Natural killer cell (primary cell): ENCODE results near the gene CLEC1A. TPM values are rescaled to one million over a fixed set of nuclear protein-coding genes. Genes with fewer than 3 reads are reported as not detected.
A peak's percentile ranks its signal among the peaks of the same experiment; 100 is the strongest.
"Not testable (repeated sequence)": the region's sequence is repeated elsewhere in the genome, so short reads cannot be mapped to it uniquely, and the experiment has no call there.

Experiments
- ATAC-seq, 3 donors: fragments of 150-1000 bp in 2 of 3; fragments of 200-7000 bp in 1 of 3; cut with Tn5 transposase; 1 replicate in 1 of 3; 2 replicates in 2 of 3; pipeline ENCODE4 v1.10.0; 2021; ENCODE audit warnings: mild to moderate bottlenecking in 2 of 3, moderate library complexity in 2 of 3
- DNase-seq, 2 donors: peaks; one replicate each; pipeline versions ENCODE4 v3.0.0 to v3.0.0-alpha.2; 2013 to 2021; ENCODE audit warnings: mixed read lengths in 1 of 2
- H3K27ac ChIP-seq: one replicate; pipeline ENCODE4 v1.5.1; 2013; ENCODE audit warnings: mild to moderate bottlenecking, low read length
- H3K27me3 ChIP-seq: one replicate; pipeline ENCODE4 v1.6.1; 2013; ENCODE audit warnings: low read length; ENCODE audit not compliant: control insufficient read depth, insufficient read depth
- H3K36me3 ChIP-seq: one replicate; pipeline ENCODE4 v1.6.1; 2013; ENCODE audit warnings: low read length; ENCODE audit not compliant: control insufficient read depth, insufficient read depth
- H3K4me1 ChIP-seq: one replicate; pipeline ENCODE4 v1.6.1; 2013; ENCODE audit warnings: low read length; ENCODE audit not compliant: control insufficient read depth, insufficient read depth
- H3K4me3 ChIP-seq: one replicate; pipeline ENCODE4 v1.5.1; 2013; ENCODE audit warnings: low read length
- H3K9me3 ChIP-seq: one replicate; pipeline ENCODE4 v1.6.1; 2013; ENCODE audit warnings: low read length; ENCODE audit not compliant: control insufficient read depth, insufficient read depth
- H3K27ac Mint-ChIP-seq, 2 donors: one replicate each; pipeline ENCODE4 v1.8.0; 2022; ENCODE audit warnings: mild to moderate bottlenecking in 2 of 2, mixed read lengths in 2 of 2, moderate library complexity in 1 of 2
- H3K27me3 Mint-ChIP-seq, 2 donors: one replicate each; pipeline ENCODE4 v1.8.0; 2022; ENCODE audit warnings: low read depth in 2 of 2, mixed read lengths in 2 of 2
- H3K36me3 Mint-ChIP-seq: one replicate; pipeline ENCODE4 v1.8.0; 2022; ENCODE audit warnings: mixed read lengths
- H3K4me1 Mint-ChIP-seq, 2 donors: one replicate each; pipeline ENCODE4 v1.8.0; 2022; ENCODE audit warnings: mixed read lengths in 2 of 2
- H3K4me3 Mint-ChIP-seq: one replicate; pipeline ENCODE4 v1.8.0; 2022; ENCODE audit warnings: mild to moderate bottlenecking, moderate library complexity, mixed read lengths
- H3K9me3 Mint-ChIP-seq, 2 donors: one replicate each; pipeline ENCODE4 v1.8.0; 2022; ENCODE audit warnings: mixed read lengths in 2 of 2
- CTCF ChIP-seq: fragments of 200-600 bp; IDR thresholded peaks from one replicate; pipeline ENCODE4 v1.8.0; 2022; ENCODE audit warnings: antibody characterized with exemption
- WGBS: methylation state at CpG from one replicate; pipeline ENCODE4 v1.1.7; 2013; ENCODE audit warnings: missing lambda C conversion rate; ENCODE audit not compliant: insufficient coverage; 5-methylcytosine and 5-hydroxymethylcytosine counted together
- intact Hi-C: fragments of 100-400 bp; cut with micrococcal nuclease; formaldehyde crosslinking; loops from one replicate; pipeline ENCODE4 v1.14.2; 2022
- total RNA-seq, 4 donors: library from RNA; stranded (reverse); fragments of 120-200 nt in 1 of 4; gene quantifications; one replicate each; pipeline versions ENCODE4 v1.2.3 to v1.2.4, GENCODE V29; 2013 to 2022

Gene CLEC1A
- total RNA-seq, 3 donors from 2014 or later (not counting 1 experiment from before 2014, with no cell fraction given): not detected

- Histone ChIP-seq H3K4me1 (no peaks in the 10 kb centered on the region), H3K4me3 (no peak within 1 kb of the TSS), H3K9me3 (no peaks in the 10 kb centered on the region), H3K27ac (no peak within 1 kb of the TSS), H3K27me3 (no peaks in the 10 kb centered on the region), H3K36me3 (no peaks in the 10 kb centered on the region)
- Mint-ChIP-seq H3K27me3 (peaks cover 4 to 8% of the 10 kb centered on the region in 2 donors), H3K27ac (no peak within 1 kb of the TSS), H3K36me3 (no peaks in the 10 kb centered on the region), H3K9me3 (no peaks in the 10 kb centered on the region), H3K4me1 (no peaks in the 10 kb centered on the region), H3K4me3 (no peak within 1 kb of the TSS)
- TF ChIP-seq CTCF: no peak
- ATAC-seq: no peak
- DNase-seq: no peak
- intact Hi-C loops: no loop called here
- 92% methylated on average over 14 of the region's 14 CpGs for WGBS
These were observed 68.3 kb downstream of the CLEC1A start, which contains the start of gene CLEC9A for GRCh38 chr12:10030446-10030845. TSS of gene CLEC9A (plus strand) at chr12:10030682. CDS start at chr12:10052688, 22,006 bp downstream.

GRCh38 chr12:10027721-10028120, 71.1 kb downstream of the CLEC1A start:
- Histone ChIP-seq H3K27me3 (peaks cover 2% of the 10 kb centered on the region), H3K4me3 (no peak overlapping the region), H3K4me1 (no peaks in the 10 kb centered on the region), H3K36me3 (no peaks in the 10 kb centered on the region), H3K27ac (no peak overlapping the region), H3K9me3 (no peaks in the 10 kb centered on the region)
- Mint-ChIP-seq H3K27me3 (peaks cover 2 to 8% of the 10 kb centered on the region in 2 donors), H3K4me1 (no peaks in the 10 kb centered on the region), H3K36me3 (no peaks in the 10 kb centered on the region), H3K9me3 (no peaks in the 10 kb centered on the region), H3K4me3 (no peak overlapping the region), H3K27ac (no peak overlapping the region)
- intact Hi-C loops: no loop called here
- 71% methylated on average over 4 of the region's 4 CpGs for WGBS
- peak in 1 of 2 donors; percentile 4 for DNase-seq
- no peak for TF ChIP-seq CTCF
- no peak for ATAC-seq

DNA sequence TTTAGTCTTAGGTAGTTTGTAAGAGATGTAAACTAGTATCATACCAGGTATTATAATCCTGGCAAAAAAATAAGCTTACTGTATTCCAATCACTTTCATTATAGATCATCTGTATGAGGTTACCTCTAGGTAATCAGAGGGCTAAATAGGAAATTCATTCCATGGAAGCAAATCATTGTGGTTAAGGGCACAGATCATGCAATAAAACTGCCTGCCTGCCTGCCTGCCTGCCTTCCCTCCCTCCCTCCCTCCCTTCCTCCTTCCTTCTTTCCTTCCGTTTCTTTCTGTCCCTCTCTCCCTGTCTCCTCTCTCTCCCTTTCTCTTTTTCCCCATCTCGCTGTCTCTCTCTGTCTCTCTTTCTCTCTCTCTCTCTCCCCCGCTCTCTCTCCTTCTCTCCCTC, 71.5 kb downstream of the CLEC1A start:
- Histone ChIP-seq H3K36me3 (no peaks in the 10 kb centered on the region), H3K4me3 (no peak overlapping the region), H3K27ac (no peak overlapping the region), H3K27me3 (peaks cover 2% of the 10 kb centered on the region), H3K4me1 (no peaks in the 10 kb centered on the region), H3K9me3 (no peaks in the 10 kb centered on the region)
- Mint-ChIP-seq H3K36me3 (no peaks in the 10 kb centered on the region), H3K4me3 (no peak overlapping the region), H3K27me3 (peaks cover 0 to 8% of the 10 kb centered on the region in 2 donors), H3K9me3 (no peaks in the 10 kb centered on the region), H3K27ac (no peak overlapping the region), H3K4me1 (no peaks in the 10 kb centered on the region)
- DNase-seq (no peak), ATAC-seq (no peak)
- TF ChIP-seq CTCF: no peak
- intact Hi-C loops: no loop called here
- 76% methylated on average over 3 of the region's 3 CpGs for WGBS

- ATAC-seq, DNase-seq, intact Hi-C loops: not testable (repeated sequence)
These were observed 72.1 kb downstream of the CLEC1A start for GRCh38 chr12:10026666-10027065.

More at GRCh38 chr12:10026666-10027065, 72.1 kb downstream of the CLEC1A start:
- not testable (repeated sequence) for H3K27me3 ChIP-seq, H3K36me3 Mint-ChIP-seq, H3K4me1 ChIP-seq, H3K27ac Mint-ChIP-seq, H3K27ac ChIP-seq, H3K4me3 ChIP-seq, H3K4me3 Mint-ChIP-seq, H3K27me3 Mint-ChIP-seq, H3K4me1 Mint-ChIP-seq, H3K9me3 Mint-ChIP-seq, H3K36me3 ChIP-seq, H3K9me3 ChIP-seq
- 100% methylated on average over 2 of the region's 4 CpGs for WGBS
